Stimulated activated CD4-positive, alpha-beta T cell treated with anti-CD3 and anti-CD28 coated beads, TNF-alpha, amount 100 ng/mL, for 4 hours (primary cell): ENCODE data around the gene SLC38A6.

Experiments
- DNase-seq, 3 experiments: peaks; one replicate each; pipeline ENCODE4 v3.0.0-alpha.2; 2020; ENCODE audit warnings: low read depth in 3 of 3

SLC38A6 gene

DNA sequence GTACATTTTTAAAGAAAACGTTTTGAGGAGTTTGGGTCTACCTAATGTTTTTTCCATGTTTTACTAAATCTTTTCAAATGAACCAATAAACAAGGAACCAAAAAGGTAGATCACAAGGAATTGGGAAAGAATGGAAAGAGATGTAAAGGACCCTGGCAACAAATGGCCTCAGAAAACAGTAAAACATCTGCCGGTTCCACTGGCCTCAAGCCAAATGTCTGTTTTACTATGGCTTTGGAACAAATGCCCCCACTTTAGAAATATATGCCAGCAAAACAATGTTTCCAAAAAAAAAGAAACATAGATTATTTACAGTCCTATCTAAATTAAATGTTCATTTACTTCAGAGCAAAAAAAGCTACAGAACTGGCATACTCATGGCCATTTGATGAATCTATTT lies 3.2 kb upstream of the SLC38A6 start:
- no peak for DNase-seq

GRCh38 chr14:60981633-60982455 lies 799 bp downstream of the SLC38A6 start:
- no peak for DNase-seq

DNA sequence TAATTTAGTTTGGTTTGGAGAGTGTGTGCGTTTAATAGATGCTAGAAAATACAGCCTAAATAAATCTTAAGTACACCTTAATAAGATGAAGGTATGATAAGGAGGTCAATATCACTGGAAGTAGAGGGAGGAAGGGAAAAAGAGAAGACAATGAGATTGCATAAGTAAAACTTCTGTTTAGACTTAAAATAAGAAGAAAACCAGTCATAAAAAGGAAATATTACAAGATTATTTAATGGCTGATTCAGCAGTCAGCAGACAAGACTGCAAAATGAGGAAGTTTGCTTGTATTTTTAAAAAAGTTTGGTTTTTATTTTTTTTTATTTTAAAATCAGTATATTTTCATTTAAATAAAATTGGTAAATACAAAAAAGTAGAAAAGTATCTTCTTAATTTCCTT lies 3.2 kb downstream of the SLC38A6 start:
- no peak for DNase-seq

GRCh38 chr14:60986500-60986899 lies 5.5 kb downstream of the SLC38A6 start:
- no peak for DNase-seq

DNA sequence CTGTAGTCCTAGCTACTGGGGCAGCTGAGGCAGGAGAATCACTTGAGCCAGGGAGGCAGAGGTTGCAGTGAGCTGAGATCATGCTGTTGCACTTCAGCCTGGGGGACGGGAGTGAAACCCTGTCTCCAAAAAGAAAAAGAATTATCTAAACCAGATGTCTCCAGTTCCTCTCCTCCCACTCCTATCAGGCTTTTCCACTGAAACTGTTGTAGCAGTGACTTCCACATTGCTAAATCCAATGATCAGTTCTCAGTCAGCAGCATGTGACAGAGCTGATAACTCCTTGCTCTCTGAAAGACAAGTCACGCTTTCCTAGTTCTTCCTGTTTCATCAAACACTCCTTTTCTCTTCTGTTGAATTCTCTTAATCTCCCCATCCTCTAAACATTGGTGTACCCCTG lies 8.6 kb downstream of the SLC38A6 start:
- DNase-seq = no peak

GRCh38 chr14:60998617-60999016 lies 17.6 kb downstream of the SLC38A6 start:
- no peak for DNase-seq

DNA sequence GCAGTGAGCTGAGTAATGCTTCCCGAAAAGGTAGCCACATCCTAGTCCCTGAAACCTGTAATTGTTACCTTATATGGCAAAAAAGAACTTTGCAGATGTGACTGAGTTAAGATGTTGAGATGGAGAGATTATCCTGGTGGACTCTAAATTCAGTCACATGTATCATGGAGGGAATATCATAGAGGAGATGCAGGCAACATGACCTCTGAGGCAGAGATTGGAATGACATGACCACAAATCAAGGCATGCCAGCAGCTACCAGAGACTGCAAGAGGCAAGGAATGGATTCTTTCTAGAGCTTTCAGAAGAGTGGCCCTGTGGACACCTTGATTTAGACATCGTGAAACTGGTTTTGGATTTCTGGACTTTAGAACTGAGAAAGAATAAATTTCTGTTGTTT lies 18.5 kb downstream of the SLC38A6 start:
- no peak for DNase-seq

GRCh38 chr14:61003571-61003970 lies 22.5 kb downstream of the SLC38A6 start:
- no peak for DNase-seq

DNA sequence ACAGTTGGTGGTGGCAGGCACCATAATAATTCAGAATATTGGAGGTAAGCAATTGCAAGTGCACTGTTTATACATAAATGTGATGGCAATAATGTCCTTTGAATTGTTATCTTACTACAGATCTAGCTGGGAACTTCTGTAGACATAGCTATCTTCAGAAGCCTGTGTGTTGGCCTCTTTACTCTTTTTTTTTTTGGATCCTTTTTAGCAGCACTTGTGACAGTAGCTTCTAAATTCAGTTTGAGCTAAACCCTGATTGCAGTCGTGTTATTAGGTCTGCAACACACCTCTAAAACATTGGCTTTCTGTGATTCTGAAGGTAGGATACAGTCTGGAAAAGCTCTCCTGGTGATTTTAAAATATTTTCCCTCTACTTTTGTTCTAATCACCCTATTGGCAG lies 38.5 kb downstream of the SLC38A6 start:
- DNase-seq = no peak

- DNase-seq = peak in 2 of 3 experiments; percentile 17 to 28
Measured at GRCh38 chr14:61025251-61026223, 44.5 kb downstream of the SLC38A6 start.

DNA sequence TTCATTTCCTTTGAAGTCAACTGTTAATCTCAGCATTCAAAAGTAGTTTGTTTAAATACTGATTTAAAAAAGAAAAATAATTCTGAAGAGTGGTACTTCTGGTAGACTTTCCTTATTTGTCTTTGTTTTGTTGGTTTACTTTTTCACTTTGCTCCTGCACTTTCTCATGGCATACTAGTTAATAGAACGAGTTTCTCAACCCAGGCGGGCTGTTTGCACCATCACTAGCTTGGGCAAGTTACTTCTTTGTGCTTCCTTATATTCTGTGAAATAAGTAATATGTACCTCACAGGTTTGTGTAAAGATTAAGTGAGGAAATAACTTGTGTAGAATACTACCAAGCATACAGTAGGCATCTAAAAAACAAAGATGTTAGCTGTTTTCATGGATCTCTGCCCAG lies 45.5 kb downstream of the SLC38A6 start:
- no peak for DNase-seq

DNA sequence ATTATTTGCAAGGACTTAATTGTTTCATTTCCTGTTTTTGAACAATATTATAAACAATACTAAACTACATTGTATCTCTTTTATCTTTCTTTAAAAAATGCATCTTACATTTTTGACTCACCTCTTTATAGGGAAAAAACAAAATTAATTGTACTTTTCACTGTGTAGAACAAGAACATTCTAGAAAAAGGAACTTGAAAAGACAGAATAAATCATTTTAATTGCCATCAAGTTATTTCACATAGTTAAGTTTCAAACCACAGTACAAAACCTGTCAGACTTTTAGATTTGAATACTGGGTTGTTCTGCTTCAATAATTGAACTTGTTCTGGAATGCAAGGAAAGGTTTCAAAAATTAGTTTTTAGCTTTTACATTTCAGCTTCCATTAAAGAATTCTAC lies 50.0 kb downstream of the SLC38A6 start:
- DNase-seq = no peak

DNA sequence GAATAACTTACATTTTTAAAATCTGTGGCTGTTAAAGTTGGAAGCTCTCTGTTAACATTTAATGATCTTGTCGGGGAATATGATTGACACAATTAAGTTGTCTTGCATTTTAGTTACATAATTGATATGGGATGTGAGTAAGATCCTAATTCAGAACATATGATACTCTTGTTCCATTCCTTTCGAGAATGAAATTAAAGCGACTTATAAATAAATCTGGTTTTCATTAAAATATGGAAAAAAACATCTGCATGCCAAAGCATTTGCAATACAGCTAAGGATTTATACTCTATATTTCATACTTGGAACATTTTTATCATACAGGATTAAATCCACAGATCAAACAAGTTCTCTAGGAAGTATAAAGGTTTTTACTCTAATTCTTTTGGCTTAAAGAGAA lies 52.0 kb downstream of the SLC38A6 start:
- DNase-seq = no peak

DNA sequence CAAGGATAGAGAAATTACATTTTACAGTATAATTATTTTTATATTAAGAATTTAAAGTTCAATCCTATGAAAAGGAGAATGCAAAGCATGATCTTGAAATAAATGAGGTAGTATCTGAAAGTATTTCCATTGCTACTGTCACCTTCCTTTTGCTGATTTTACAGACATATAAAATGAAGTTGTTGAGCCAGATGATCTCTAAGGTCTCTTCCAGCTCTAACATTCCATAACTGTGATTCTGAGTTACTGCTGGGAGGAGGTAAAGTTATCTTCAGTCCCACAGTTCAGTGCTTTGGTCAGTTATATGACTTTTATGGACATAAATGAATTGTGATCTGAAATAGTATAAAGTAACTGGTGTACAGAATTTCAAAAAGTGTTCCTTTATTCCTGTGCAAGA lies 52.8 kb downstream of the SLC38A6 start:
- no peak for DNase-seq

DNA sequence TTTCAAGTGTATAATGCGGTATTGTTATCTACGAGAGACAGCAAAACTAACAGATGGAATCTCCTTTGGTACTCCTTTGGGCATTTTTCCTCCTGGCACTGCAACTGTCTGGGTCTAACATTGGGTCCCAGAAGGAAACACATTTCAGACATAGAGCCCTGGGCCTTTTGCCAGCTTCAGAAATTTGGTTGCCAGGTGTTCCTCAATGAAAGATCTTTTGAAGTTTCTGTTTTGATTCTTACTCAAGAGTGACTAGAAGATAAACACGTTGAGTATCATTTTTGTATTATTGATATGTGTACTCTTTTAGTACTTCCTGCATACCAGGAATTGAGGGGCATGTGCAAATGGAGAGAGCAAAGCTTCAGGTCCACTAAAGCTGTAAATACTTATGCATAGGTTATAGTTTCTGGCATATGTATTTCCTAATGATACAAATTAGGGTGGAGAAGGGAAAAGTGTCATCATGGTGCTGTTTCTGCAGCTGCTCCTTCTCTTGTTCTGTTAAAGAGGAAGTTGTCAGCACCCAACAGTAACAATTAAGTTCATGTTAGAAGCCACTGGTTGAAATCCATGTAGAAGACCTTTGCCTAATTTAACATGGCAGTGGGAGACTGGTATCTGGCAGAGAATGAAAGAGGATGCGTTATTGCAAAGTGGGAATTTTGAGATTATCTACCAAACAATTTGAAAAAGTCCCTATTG lies 53.5 kb downstream of the SLC38A6 start:
- DNase-seq = no peak

GRCh38 chr14:61037215-61037614 lies 56.2 kb downstream of the SLC38A6 start:
- DNase-seq = no peak

GRCh38 chr14:61041704-61042103 lies 60.7 kb downstream of the SLC38A6 start:
- no peak for DNase-seq

DNA sequence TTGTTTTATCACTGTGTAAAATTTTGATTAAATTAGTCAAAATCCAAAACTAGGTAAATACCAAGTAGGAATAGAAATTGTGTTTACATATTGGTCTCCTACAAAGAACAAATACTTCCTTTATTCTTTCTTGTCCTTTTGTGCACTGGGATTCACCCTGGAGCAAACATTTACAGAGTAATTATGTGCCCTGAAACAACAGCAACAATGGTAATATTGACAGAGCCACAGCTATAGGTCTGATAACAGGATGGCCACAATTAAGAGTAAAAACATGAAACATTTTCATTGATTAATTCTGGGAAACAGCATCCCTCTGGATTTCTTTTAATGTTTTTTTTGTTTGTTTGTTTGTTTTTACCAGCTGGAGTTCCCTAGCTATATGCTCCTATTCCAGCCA lies 61.2 kb downstream of the SLC38A6 start:
- no peak for DNase-seq

DNA sequence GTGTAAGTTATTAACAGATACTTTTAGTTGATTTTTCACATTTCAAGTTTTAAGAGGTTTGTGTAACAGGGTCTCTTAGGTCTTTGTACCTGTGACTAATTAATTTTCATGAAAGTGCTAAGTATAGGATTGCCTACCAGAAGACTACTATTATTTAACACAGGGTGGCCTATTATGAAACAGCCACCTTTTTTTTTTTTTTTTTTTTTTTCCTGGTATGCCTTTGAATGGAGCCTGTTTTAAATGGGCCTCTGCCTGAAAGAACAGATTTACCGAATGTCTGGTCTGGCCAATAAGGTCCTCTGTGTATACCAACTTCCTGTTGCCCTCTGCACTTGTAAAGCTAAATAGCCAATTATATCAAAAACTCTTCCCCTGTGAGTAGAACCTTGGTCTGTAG lies 62.5 kb downstream of the SLC38A6 start:
- no peak for DNase-seq

- DNase-seq = no peak
Measured at GRCh38 chr14:61047021-61047420, 66.0 kb downstream of the SLC38A6 start.

DNA sequence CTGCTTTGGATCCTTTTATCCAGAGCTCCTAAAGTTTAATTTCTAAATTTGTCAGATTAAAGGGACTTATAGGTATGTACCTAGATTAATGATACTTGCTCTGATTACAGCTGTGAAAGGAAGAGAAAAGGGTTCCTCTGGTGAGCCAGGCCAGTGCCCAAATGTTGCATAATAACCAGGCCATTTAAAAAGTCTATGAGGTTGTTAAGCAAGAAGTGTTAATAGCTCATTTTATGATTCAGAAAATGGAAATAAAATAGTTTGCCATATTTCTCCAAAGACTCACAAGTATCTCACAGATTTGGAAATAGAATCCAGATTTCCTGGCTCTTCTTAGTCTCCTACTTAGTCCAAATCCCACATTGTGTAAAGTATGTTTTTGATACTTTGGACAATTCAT lies 67.6 kb downstream of the SLC38A6 start:
- DNase-seq = no peak

GRCh38 chr14:61050417-61050816 lies 69.4 kb downstream of the SLC38A6 start:
- no peak for DNase-seq
